T-cell (primary cell): ENCODE results near the gene MYO18B. TPM values are rescaled to one million over a fixed set of nuclear protein-coding genes. Genes with fewer than 3 reads are reported as not detected.

Experiments used
- ATAC-seq, 4 experiments: fragments of 200-7000 bp in 3 of 4; fragments of 150-1000 bp in 1 of 4; cut with Tn5 transposase; replicated peaks in 1 of 4; 1 replicate in 3 of 4; 2 replicates in 1 of 4; pipeline ENCODE4 v1.10.0; 2021; ENCODE audit warnings: moderate library complexity in 3 of 4, mild to moderate bottlenecking in 2 of 4, moderate number of reproducible peaks in 1 of 4
- CTCF ChIA-PET, 2 donors: fragments of 300-600 bp; sonication (Branson Sonifier 250); formaldehyde crosslinking; loops; one replicate each; lab custom pipeline; 2022; ENCODE audit warnings: antibody characterized with exemption in 2 of 2; lab: Charles Lee
- POLR2A ChIA-PET, 2 donors: fragments of 300-600 bp; sonication (Branson Sonifier 250); formaldehyde crosslinking; loops; one replicate each; lab custom pipeline; 2022; ENCODE audit warnings: antibody characterized with exemption in 2 of 2; lab: Charles Lee
- DNase-seq, 35 experiments: peaks; one replicate each; pipeline versions ENCODE4 v3.0.0 to v3.0.0-alpha.2; 2013 to 2023
- H3K27ac ChIP-seq: one replicate; pipeline ENCODE4 v1.5.1; 2013; ENCODE audit warnings: low read length
- H3K27me3 ChIP-seq, 2 experiments: replicated peaks in 1 of 2; 1 replicate in 1 of 2; 2 replicates in 1 of 2; pipeline versions ENCODE4 v1.6.1 to v1.7.0; 2013; ENCODE audit warnings: low read length in 1 of 2, mixed read lengths in 1 of 2; ENCODE audit not compliant: control insufficient read depth in 2 of 2, insufficient read depth in 2 of 2; ENCODE audit errors: extremely low read depth in 1 of 2
- H3K36me3 ChIP-seq, 2 donors: 1 replicate in 1 of 2; 2 replicates in 1 of 2; pipeline versions ENCODE4 v1.6.1 to v1.7.0; 2013; ENCODE audit warnings: low read length in 1 of 2; ENCODE audit not compliant: control insufficient read depth in 2 of 2, insufficient read depth in 1 of 2; ENCODE audit errors: extremely low read depth in 1 of 2
- H3K4me1 ChIP-seq, 2 experiments: 1 replicate in 1 of 2; 2 replicates in 1 of 2; pipeline versions ENCODE4 v1.6.1 to v1.7.0; 2013; ENCODE audit warnings: low read length in 2 of 2, mixed read lengths in 1 of 2; ENCODE audit not compliant: insufficient read depth in 2 of 2, control insufficient read depth in 1 of 2; ENCODE audit errors: extremely low read depth in 1 of 2
- H3K4me3 ChIP-seq, 2 donors: 1 replicate in 1 of 2; 2 replicates in 1 of 2; pipeline versions ENCODE4 v1.5.1 to v1.7.0; 2013; ENCODE audit warnings: mild to moderate bottlenecking in 2 of 2, low read length in 1 of 2, moderate library complexity in 1 of 2; ENCODE audit not compliant: control insufficient read depth in 1 of 2; ENCODE audit errors: extremely low read depth in 1 of 2
- H3K9me3 ChIP-seq: 2 replicates; pipeline ENCODE4 v1.7.0; 2013
- H3K27ac Mint-ChIP-seq, 2 donors: one replicate each; pipeline ENCODE4 v1.8.0; 2020 to 2021; ENCODE audit warnings: mild to moderate bottlenecking in 2 of 2, mixed read lengths in 2 of 2
- H3K27me3 Mint-ChIP-seq, 2 donors: one replicate each; pipeline ENCODE4 v1.8.0; 2021 to 2022; ENCODE audit warnings: mixed read lengths in 2 of 2
- H3K36me3 Mint-ChIP-seq: one replicate; pipeline ENCODE4 v1.8.0; 2021; ENCODE audit warnings: mixed read lengths
- H3K4me1 Mint-ChIP-seq, 3 donors: one replicate each; pipeline ENCODE4 v1.8.0; 2020 to 2022; ENCODE audit warnings: mixed read lengths in 3 of 3, mild to moderate bottlenecking in 1 of 3
- H3K4me3 Mint-ChIP-seq, 3 donors: one replicate each; pipeline ENCODE4 v1.8.0; 2020 to 2022; ENCODE audit warnings: mild to moderate bottlenecking in 3 of 3, mixed read lengths in 3 of 3, moderate library complexity in 3 of 3
- H3K9me3 Mint-ChIP-seq, 3 donors: one replicate each; pipeline ENCODE4 v1.8.0; 2020 to 2022; ENCODE audit warnings: mixed read lengths in 3 of 3
- WGBS: methylation state at CpG from one replicate; pipeline ENCODE4 v1.1.5; 2013; ENCODE audit warnings: missing lambda C conversion rate; ENCODE audit not compliant: insufficient coverage; 5-methylcytosine and 5-hydroxymethylcytosine counted together
- total RNA-seq, 35 experiments: library from RNA in 6 of 35; stranded (reverse) in 6 of 35; fragments of 120-200 nt in 1 of 35; gene quantifications; one replicate each; pipeline versions ENCODE4 v1.2.1 to v1.2.4 and lab custom pipeline; 2013 to 2026

Gene MYO18B
- total RNA-seq, 5 donors from 2014 or later (not counting 1 experiment from before 2014, with no cell fraction given), result 0.18 to 0.70 (median 0.26) TPM; not detected in 1

DNA sequence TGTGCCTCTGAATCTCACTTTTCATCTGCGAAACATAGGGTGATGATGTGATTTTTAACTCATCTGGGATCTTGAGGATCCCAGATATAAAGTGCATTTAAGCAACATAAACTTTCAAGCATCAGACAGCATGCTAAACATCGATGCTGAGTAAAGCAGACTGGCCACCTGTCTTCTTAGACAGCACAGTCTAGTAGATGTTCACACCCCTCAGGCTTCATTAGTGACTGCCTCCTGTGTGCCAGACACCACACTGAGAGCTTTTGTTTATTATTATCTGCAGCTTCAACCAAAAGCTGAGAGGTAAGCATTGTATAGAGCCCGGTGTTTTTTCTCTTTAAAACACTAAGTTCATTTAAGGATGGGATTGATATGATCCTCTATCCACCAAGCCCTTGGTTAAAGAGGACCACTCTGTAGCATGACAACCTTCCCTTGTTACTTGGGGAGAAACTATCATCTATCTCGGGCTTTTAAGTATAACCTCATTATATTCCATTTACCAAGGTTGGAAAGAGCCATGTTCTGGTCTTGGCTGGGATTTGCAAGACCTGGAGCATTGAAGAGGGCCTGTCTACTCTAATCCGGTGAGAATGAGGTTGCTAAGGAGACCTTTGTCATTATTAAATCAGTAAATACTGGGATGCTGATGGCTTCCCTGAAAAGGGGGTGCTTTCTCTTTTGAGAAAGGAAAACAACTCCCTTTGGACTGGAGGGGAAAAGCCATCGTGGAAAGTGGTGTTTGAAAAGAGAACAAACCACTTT lies 313.0 kb downstream of the MYO18B start:
- H3K4me3 ChIP-seq, result no peak overlapping the region
- Mint-ChIP-seq H3K27me3 (peaks cover 16 to 30% of the 10 kb centered on the region in 2 donors), H3K4me3 (no peak overlapping the region), H3K27ac (no peak overlapping the region), H3K4me1 (no peaks in the 10 kb centered on the region), H3K36me3 (no peaks in the 10 kb centered on the region), H3K9me3 (no peaks in the 10 kb centered on the region)
- DNase-seq, result no peak
- no peaks in the 10 kb centered on the region for H3K4me1 ChIP-seq
- no peak for ATAC-seq
- H3K36me3 ChIP-seq, result no peaks in the 10 kb centered on the region
- ChIA-PET POLR2A (no interaction called here), CTCF (no interaction called here)
- no peaks in the 10 kb centered on the region for H3K9me3 ChIP-seq
- WGBS, result no CpG with 5 or more reads among the region's 6 CpGs
- no peak overlapping the region for H3K27ac ChIP-seq
- no peaks in the 10 kb centered on the region for H3K27me3 ChIP-seq

DNA sequence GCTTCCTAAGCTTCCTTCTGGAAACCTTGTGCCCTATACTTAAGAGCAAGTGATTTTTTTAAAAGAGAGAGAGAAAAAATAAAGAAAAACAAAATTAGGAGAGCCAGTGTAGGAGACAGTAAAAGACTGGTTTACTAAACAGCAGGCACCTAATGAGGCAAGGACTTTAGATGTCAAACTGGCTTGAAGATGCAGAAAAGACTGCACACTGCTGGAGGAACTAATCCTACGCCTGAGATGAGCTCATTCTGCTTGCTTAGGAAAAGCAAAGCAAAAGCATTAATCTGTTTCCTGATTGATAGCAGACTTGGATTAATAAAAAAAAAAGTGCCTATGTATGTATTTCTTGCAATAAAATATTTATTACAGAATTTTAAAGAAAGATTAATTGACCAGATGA lies 313.7 kb downstream of the MYO18B start:
- Mint-ChIP-seq H3K27ac (no peak overlapping the region), H3K9me3 (no peaks in the 10 kb centered on the region), H3K4me1 (no peaks in the 10 kb centered on the region), H3K36me3 (no peaks in the 10 kb centered on the region), H3K27me3 (peaks cover 15 to 23% of the 10 kb centered on the region in 2 donors), H3K4me3 (no peak overlapping the region)
- Histone ChIP-seq H3K27me3 (no peaks in the 10 kb centered on the region), H3K27ac (no peak overlapping the region), H3K4me3 (no peak overlapping the region), H3K9me3 (no peaks in the 10 kb centered on the region), H3K36me3 (no peaks in the 10 kb centered on the region), H3K4me1 (no peaks in the 10 kb centered on the region)
- ATAC-seq (no peak), DNase-seq (no peak)
- WGBS, result 40% methylated on average over 1 of the region's 1 CpG
- POLR2A ChIA-PET, result no interaction called here
- CTCF ChIA-PET, result no interaction called here

DNA sequence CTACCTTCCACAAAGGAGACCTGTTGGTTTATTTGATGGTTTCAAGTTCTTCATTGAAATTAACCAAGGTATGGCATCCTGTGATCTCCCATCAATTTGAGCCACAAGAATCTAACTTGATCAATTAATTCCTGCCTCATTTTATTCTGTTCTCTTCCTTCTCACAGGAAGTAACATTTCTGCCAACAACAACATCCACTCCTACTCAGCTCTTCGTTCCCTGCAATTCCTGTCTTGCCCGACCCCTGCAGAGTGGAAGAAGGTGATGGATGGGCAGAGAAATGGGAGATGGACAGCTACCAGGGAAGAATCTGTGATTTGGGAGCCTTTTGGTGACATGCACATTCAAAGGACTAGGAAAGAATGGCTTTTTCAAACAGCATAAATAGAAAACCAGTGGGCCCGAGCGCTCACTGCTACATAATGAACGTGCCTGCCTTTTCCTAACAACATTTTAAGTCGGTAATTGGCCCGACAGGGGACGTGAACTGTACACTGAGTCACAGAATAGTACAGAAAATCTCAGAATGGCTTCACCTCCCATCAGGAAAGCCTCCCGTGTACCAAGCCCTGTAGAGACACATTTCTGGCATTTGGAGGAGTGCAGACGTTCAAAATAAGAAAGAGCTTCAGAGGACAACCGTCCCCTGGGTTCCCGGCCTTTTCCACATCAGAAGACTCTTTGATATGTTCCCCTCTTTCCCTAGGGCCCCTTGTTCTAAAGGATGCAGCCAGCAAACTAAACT lies 314.6 kb downstream of the MYO18B start:
- no peaks in the 10 kb centered on the region for H3K27me3 ChIP-seq
- Mint-ChIP-seq H3K4me3 (no peak overlapping the region), H3K36me3 (no peaks in the 10 kb centered on the region), H3K4me1 (no peaks in the 10 kb centered on the region), H3K27ac (no peak overlapping the region), H3K9me3 (no peaks in the 10 kb centered on the region), H3K27me3 (peaks cover 16 to 28% of the 10 kb centered on the region in 2 donors)
- POLR2A ChIA-PET, result no interaction called here
- H3K4me3 ChIP-seq, result no peak overlapping the region
- H3K27ac ChIP-seq, result no peak overlapping the region
- DNase-seq (no peak), ATAC-seq (no peak)
- H3K4me1 ChIP-seq, result no peaks in the 10 kb centered on the region
- no peaks in the 10 kb centered on the region for H3K36me3 ChIP-seq
- WGBS, result 75% methylated on average over 8 of the region's 12 CpGs
- CTCF ChIA-PET, result no interaction called here
- no peaks in the 10 kb centered on the region for H3K9me3 ChIP-seq

DNA sequence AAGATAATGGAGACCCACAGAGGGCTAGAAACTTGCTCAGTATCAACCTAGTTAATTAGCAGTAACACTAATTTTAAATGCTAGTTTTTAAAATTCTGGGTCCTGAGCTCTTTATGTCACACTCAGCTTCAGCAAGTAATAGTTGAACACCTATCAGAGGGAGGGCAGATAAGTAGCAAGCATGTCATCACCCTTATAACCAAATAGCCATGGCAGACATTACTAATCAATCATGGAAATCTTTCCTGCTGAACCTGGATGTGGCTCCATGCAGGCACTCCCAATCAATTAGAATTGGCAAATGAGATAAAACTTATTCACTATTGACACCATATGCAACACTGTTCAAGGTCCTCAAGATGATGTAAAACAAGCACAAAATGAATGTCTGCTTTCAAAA lies 315.7 kb downstream of the MYO18B start:
- ChIA-PET POLR2A (no interaction called here), CTCF (no interaction called here)
- Mint-ChIP-seq H3K4me3 (no peak overlapping the region), H3K27ac (no peak overlapping the region), H3K36me3 (no peaks in the 10 kb centered on the region), H3K4me1 (no peaks in the 10 kb centered on the region), H3K9me3 (no peaks in the 10 kb centered on the region), H3K27me3 (peaks cover 18 to 27% of the 10 kb centered on the region in 2 donors)
- Histone ChIP-seq H3K4me3 (no peak overlapping the region), H3K27ac (no peak overlapping the region), H3K36me3 (no peaks in the 10 kb centered on the region), H3K9me3 (no peaks in the 10 kb centered on the region), H3K27me3 (no peaks in the 10 kb centered on the region), H3K4me1 (no peaks in the 10 kb centered on the region)
- DNase-seq, result no peak
- ATAC-seq, result no peak

DNA sequence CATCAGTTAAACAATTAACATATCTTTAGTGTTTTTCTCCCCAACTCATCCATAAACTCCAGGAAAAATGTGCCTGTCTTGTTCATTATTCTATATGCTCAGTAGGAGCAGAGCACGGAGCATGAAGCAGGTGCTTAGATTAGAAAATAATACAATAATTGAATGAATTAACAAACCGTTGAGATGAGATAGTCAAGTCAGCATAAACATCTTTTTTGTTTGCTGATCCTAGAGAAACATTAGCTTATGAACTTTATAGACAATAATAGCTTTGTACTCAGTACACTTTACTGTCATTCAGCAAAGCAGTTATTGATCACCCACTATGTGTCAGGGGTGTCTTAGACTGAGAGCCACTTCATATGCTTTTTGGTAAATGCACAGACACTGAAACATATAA lies 322.1 kb downstream of the MYO18B start:
- POLR2A ChIA-PET, result no interaction called here
- no peak overlapping the region for H3K4me3 ChIP-seq
- no peaks in the 10 kb centered on the region for H3K9me3 ChIP-seq
- CTCF ChIA-PET, result no interaction called here
- H3K27me3 ChIP-seq, result peaks cover 0 to 17% of the 10 kb centered on the region in 2 experiments
- no CpG with 5 or more reads among the region's 2 CpGs for WGBS
- Mint-ChIP-seq H3K4me1 (peaks cover 0 to 4% (median 0%) of the 10 kb centered on the region in 3 donors), H3K36me3 (no peaks in the 10 kb centered on the region), H3K9me3 (peaks cover 0 to 3% (median 0%) of the 10 kb centered on the region in 3 donors), H3K27ac (no peak overlapping the region), H3K27me3 (peaks cover 28 to 47% of the 10 kb centered on the region in 2 donors), H3K4me3 (no peak overlapping the region)
- no peaks in the 10 kb centered on the region for H3K4me1 ChIP-seq
- no peak for ATAC-seq
- no peaks in the 10 kb centered on the region for H3K36me3 ChIP-seq
- no peak overlapping the region for H3K27ac ChIP-seq
- DNase-seq, result no peak

DNA sequence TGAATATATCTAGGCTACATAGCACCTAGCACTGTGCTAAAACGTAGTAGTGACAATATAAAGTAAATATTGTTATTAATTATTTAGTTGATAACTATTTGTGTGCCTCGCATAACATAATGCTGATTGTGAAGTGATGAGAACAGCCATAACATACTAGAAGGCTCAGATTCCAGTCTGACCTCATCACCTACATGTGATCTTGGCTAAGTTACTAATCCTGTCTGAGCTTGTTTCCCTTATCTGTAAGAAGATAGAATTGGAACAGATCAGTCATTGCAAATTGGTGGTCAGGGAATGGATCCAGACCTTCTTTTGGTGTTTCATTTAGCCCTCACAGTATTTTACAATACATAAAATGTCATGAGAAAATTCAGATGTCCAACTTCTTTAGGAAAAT lies 323.9 kb downstream of the MYO18B start:
- Histone ChIP-seq H3K9me3 (no peaks in the 10 kb centered on the region), H3K27me3 (peaks cover 0 to 17% of the 10 kb centered on the region in 2 experiments), H3K36me3 (no peaks in the 10 kb centered on the region), H3K4me3 (no peak overlapping the region), H3K4me1 (no peaks in the 10 kb centered on the region), H3K27ac (no peak overlapping the region)
- ChIA-PET CTCF (interaction anchor here in 1 of 2 donors (0.6 kb wide), 1 partner anchor 1648 kb away, joined by 3 read pairs; no protein-coding TSS in a partner anchor), POLR2A (no interaction called here)
- Mint-ChIP-seq H3K4me1 (peaks cover 0 to 4% (median 0%) of the 10 kb centered on the region in 3 donors), H3K4me3 (no peak overlapping the region), H3K27me3 (peaks cover 31 to 55% of the 10 kb centered on the region in 2 donors), H3K36me3 (no peaks in the 10 kb centered on the region), H3K27ac (no peak overlapping the region), H3K9me3 (peaks cover 0 to 3% (median 0%) of the 10 kb centered on the region in 3 donors)
- ATAC-seq (no peak), DNase-seq (no peak)
- WGBS, result no CpG with 5 or more reads among the region's 2 CpGs
